HFFc6 (cell line): ENCODE data around the gene CST3. TPM values are rescaled to one million over a fixed set of nuclear protein-coding genes. Genes with fewer than 3 reads are reported as not detected.
"Not testable (repeated sequence)": the region's sequence is repeated elsewhere in the genome, so short reads cannot be mapped to it uniquely, and the experiment has no call there.

ENCODE experiments used
- DNase-seq: peaks from one replicate; pipeline ENCODE4 v3.0.0-alpha.2; 2018
- H3K27ac Mint-ChIP-seq: 2 replicates; pipeline ENCODE4 v1.8.0; 2020; ENCODE audit warnings: mild to moderate bottlenecking, mixed read lengths
- H3K27me3 Mint-ChIP-seq: 2 replicates; pipeline ENCODE4 v1.8.0; 2021; ENCODE audit warnings: mild to moderate bottlenecking, moderate library complexity, mixed read lengths; ENCODE audit not compliant: insufficient read depth
- H3K36me3 Mint-ChIP-seq: 2 replicates; pipeline ENCODE4 v1.8.0; 2021; ENCODE audit warnings: low read depth, mixed read lengths
- H3K4me1 Mint-ChIP-seq: 2 replicates; pipeline ENCODE4 v1.8.0; 2020; ENCODE audit warnings: low read depth, mixed read lengths
- H3K4me3 Mint-ChIP-seq: 2 replicates; pipeline ENCODE4 v1.8.0; 2020; ENCODE audit warnings: mild to moderate bottlenecking, moderate library complexity, mixed read lengths
- H3K9me3 Mint-ChIP-seq: 2 replicates; pipeline ENCODE4 v1.8.0; 2020; ENCODE audit warnings: mild to moderate bottlenecking, mixed read lengths
- CTCF ChIP-seq: fragments of 200-600 bp; sonication (generic); IDR thresholded peaks from 2 replicates; pipeline ENCODE4 v1.5.0; 2021; ENCODE audit warnings: antibody characterized with exemption, mild to moderate bottlenecking
- total RNA-seq, 6 experiments: library from RNA; stranded (reverse); fragmentation: NEBNext Ultra II Directional; extraction: Animal tissue kit (Norgen Biotek cat#: 25700); gene quantifications; 2 replicates in 1 of 6; 3 replicates in 5 of 6; pipeline ENCODE4 v1.2.3, GENCODE V29; 2021

Gene CST3
- total RNA-seq, 6 experiments from 2014 or later = 211 to 296 (median 234) TPM

GRCh38 chr20:23666698-23667097 is 28.9 kb upstream of the CST3 start:
- no peak overlapping the region for H3K4me3 Mint-ChIP-seq
- no peak overlapping the region for H3K27ac Mint-ChIP-seq
- no peaks in the 10 kb centered on the region for H3K4me1 Mint-ChIP-seq
- peaks cover 4% of the 10 kb centered on the region for H3K27me3 Mint-ChIP-seq
- H3K36me3 Mint-ChIP-seq = no peaks in the 10 kb centered on the region
- no peak for TF ChIP-seq CTCF
- DNase-seq = no peak
- no peaks in the 10 kb centered on the region for H3K9me3 Mint-ChIP-seq

GRCh38 chr20:23666189-23666588 is 28.4 kb upstream of the CST3 start:
- H3K9me3 Mint-ChIP-seq = no peaks in the 10 kb centered on the region
- no peaks in the 10 kb centered on the region for H3K36me3 Mint-ChIP-seq
- no peaks in the 10 kb centered on the region for H3K4me1 Mint-ChIP-seq
- peaks cover 4% of the 10 kb centered on the region for H3K27me3 Mint-ChIP-seq
- no peak for DNase-seq
- H3K4me3 Mint-ChIP-seq = no peak overlapping the region
- no peak; the same call in 1 of the 2 replicates for TF ChIP-seq CTCF
- H3K27ac Mint-ChIP-seq = no peak overlapping the region

GRCh38 chr20:23664954-23665353 is 27.2 kb upstream of the CST3 start:
- H3K27ac Mint-ChIP-seq = no peak overlapping the region
- no peaks in the 10 kb centered on the region for H3K36me3 Mint-ChIP-seq
- no peak for DNase-seq
- peaks cover 5% of the 10 kb centered on the region for H3K27me3 Mint-ChIP-seq
- no peak overlapping the region for H3K4me3 Mint-ChIP-seq
- TF ChIP-seq CTCF = no peak
- H3K4me1 Mint-ChIP-seq = no peaks in the 10 kb centered on the region
- H3K9me3 Mint-ChIP-seq = no peaks in the 10 kb centered on the region

GRCh38 chr20:23664046-23664445 is 26.3 kb upstream of the CST3 start:
- H3K4me3 Mint-ChIP-seq, H3K36me3 Mint-ChIP-seq, H3K9me3 Mint-ChIP-seq, H3K27me3 Mint-ChIP-seq, DNase-seq, H3K4me1 Mint-ChIP-seq, H3K27ac Mint-ChIP-seq: not testable (repeated sequence)

- Mint-ChIP-seq H3K9me3 (no peaks in the 10 kb centered on the region), H3K4me1 (peaks cover 5% of the 10 kb centered on the region), H3K27ac (no peak overlapping the region), H3K36me3 (no peaks in the 10 kb centered on the region), H3K4me3 (no peak overlapping the region), H3K27me3 (peaks cover 5% of the 10 kb centered on the region)
- no peak for TF ChIP-seq CTCF
- DNase-seq = no peak
Measured at GRCh38 chr20:23663180-23663579, 25.4 kb upstream of the CST3 start.

GRCh38 chr20:23662276-23662870 is 24.6 kb upstream of the CST3 start:
- Mint-ChIP-seq H3K27me3 (peaks cover 5% of the 10 kb centered on the region), H3K9me3 (no peaks in the 10 kb centered on the region), H3K27ac (no peak overlapping the region), H3K4me3 (no peak overlapping the region), H3K36me3 (no peaks in the 10 kb centered on the region), H3K4me1 (peaks cover 10% of the 10 kb centered on the region)
- TF ChIP-seq CTCF = no peak
- no peak for DNase-seq
